GM19239 (cell line): ENCODE measurements around the gene OR1A1.
"Not testable (repeated sequence)": the region's sequence is repeated elsewhere in the genome, so short reads cannot be mapped to it uniquely, and the experiment has no call there.

Source experiments
- DNase-seq: peaks from one replicate; pipeline ENCODE4 v3.0.0; 2011; ENCODE audit warnings: low spot score; ENCODE audit not compliant: insufficient read length
- FAIRE-seq: peaks from 2 replicates; lab custom pipeline; 2011; peaks lifted over from hg19 to GRCh38; lab: Jason Lieb, UNC

The OR1A1 gene, protein sequence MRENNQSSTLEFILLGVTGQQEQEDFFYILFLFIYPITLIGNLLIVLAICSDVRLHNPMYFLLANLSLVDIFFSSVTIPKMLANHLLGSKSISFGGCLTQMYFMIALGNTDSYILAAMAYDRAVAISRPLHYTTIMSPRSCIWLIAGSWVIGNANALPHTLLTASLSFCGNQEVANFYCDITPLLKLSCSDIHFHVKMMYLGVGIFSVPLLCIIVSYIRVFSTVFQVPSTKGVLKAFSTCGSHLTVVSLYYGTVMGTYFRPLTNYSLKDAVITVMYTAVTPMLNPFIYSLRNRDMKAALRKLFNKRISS

DNA sequence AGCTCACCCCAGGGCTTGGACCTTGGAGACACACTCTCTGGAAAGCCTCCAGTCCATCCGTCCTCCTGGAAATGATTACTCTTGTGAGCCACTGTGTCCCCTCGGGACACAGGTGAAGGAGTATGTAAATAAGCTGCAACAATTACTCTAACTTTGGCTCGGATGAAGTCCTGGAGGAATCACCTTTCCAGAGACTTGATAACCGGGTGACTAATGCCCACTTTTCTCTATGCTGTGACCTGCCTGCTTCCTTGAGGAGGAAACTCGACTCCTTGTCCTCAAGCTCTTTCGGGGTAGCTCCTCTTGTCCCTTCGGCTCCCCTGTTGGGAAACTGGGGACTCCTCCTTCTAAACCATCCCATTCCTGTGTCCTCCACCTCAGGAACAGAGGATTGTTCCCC lies at the start of gene OR1A1:
TSS of gene OR1A1 (plus strand) at position 301 of the 400 bp plus-strand sequence. CDS start 7,954 bp downstream, outside the sequence.
- DNase-seq (no peak), FAIRE-seq (no peak)

DNA sequence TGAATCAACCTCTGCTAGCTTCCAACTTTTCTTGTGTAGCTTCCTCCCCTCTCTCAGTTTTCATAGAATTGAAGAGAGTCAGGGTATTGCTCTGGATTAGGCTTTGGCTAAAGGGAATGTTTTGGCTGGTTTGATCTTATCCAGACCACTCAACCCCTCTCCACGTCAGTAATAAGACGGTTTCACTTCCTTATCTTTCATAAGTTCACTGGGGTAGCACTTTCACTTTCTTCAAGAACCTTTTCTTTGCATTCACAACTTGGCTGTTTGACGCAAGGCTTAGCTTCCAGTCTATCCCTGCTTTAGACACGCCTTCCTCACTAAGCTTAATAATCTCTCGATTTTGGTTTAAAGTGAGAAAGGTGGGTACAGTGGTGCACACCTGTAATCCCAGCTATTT lies 39.9 kb upstream of the OR1A1 start:
- DNase-seq: peak; percentile 5
- no peak for FAIRE-seq

DNA sequence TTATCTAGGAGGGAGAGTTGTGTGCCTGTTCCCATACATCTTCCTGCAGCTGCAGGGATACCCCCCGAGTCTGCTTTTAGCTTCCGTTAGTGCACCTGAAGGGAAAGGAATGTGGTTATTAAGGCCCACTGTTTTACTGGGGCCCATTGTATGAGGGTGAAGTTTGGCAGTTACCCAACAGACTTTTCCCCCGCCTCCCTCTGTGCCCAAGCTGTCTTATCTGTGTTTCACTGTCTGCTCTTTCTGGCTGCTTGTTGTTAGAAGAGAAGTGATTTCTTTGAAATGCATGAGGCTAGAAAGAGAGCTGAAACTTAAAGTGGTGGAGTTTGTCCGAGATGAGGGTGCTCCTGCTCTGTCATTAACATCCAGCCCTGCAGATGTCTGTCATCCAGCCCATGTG lies 17.5 kb upstream of the OR1A1 start:
- FAIRE-seq (no peak), DNase-seq (no peak)

DNA sequence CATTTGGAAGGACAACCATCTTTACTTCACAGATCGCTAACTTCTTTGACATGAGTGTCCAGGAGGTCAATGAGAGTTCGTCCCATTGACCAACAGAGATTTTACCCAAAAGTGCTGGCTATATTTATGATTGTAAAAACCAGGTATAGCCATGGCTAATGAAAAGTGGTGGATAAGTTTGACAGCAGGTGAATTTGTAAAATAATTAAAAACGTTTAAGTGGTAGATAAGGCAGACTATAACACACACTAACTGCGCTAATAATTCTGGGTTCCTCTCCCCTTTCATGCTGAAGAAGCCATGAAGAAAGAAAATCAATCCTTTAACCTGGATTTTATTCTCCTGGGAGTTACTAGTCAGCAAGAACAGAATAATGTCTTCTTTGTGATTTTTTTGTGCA lies 10.2 kb upstream of the OR1A1 start, which contains the start of gene OR1A2:
TSS of gene OR1A2 (plus strand) at position 301 of the 400 bp plus-strand sequence. CDS start at position 301, 0 bp downstream.
- DNase-seq: no peak
- no peak for FAIRE-seq

DNA sequence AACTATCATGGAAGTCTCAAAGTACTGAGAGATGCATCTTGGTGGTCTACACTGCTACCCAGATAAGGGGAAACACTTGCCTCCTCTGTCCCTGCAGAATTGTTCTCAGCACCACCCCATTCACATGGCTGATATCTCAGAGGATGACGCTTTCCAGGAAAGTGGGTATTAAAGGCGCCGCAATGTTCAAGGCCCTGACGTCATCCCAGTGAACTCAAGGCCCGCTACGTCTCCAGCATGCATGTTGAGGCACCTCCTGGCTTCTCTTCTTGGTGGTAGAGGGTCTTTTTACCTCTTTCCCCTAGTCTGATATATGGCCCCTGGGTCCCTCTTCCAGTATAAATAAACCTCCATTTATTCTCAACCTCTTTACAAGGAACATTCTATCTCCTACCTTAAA lies 1.0 kb downstream of the OR1A1 start:
- DNase-seq (no peak), FAIRE-seq (no peak)

DNA sequence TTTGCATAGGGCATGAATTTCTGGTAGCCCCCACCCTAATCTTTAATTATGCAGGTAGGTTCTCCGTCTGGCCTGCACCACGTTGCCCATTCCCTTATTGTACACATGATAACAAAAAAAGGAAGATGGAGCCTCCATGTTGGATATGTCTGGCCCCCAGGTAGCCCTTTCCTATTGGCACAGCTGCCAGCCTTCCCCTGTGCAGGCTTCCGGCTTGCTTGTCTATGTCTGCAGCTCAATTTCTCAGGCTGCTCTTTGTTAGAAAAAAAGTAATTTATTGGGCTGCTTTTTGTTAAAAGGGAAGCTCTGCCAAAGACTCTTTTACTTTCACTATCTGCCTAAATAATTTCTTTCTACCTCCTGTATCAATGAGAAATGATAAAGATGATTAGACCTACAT lies 5.5 kb downstream of the OR1A1 start:
- no peak for FAIRE-seq
- DNase-seq: no peak

DNA sequence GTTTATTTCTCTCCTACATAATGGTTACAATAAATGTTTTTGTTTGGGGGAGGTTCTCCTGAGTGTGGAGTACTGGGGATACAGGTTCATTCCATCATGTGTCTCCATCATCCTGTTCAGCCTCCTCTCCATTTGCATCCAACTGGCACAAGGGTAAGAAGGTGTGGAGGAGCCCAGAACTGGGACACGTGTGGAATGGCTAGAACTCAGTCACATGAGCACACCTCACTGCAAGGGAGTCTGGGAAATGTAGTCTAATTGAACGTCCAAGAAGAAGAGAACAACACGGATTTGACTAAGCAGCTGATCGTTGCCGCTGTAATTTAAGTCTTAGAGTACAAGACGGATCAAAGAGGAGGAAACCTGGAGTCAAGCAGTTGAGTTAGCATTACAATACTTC lies 6.1 kb downstream of the OR1A1 start:
- no peak for FAIRE-seq
- DNase-seq: no peak

DNA sequence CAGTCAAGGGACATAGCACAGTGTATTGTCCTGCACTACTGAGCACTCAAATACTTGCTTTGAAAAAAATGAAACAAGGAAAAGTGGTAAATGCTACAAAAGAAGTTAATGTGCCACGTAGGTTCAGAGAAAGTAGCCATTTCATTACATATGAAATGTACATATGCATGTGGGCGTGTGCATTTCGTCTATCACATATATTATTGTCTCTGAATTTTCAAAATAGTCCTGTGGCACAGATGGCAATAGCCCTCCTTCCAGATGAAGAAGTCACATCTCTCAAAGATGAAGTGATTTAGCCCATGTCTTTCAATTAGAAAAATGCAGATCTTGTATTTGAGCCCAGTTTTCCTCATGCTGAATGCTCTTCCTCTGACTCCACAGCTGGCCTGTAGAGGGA lies 12.5 kb downstream of the OR1A1 start:
- not testable (repeated sequence) for FAIRE-seq, DNase-seq

DNA sequence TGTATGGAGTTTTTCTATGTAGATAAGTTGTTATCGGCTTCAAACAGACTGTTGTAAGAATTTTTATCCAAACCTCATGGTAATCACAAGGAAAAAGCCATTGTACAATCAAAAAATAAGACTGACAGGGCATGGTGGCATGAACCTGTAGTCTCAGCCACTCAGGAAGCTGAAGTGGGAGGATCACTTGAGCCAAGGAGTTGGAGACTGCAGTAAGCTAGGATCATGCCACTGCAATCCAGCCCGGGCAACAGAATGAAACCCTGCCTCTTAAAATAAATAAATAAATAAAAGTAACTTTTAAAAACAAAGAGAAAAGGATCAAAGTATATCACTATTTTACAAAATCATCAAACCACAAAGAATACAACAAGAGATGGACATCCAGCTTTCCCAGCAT lies 14.4 kb downstream of the OR1A1 start:
- no peak for DNase-seq

DNA sequence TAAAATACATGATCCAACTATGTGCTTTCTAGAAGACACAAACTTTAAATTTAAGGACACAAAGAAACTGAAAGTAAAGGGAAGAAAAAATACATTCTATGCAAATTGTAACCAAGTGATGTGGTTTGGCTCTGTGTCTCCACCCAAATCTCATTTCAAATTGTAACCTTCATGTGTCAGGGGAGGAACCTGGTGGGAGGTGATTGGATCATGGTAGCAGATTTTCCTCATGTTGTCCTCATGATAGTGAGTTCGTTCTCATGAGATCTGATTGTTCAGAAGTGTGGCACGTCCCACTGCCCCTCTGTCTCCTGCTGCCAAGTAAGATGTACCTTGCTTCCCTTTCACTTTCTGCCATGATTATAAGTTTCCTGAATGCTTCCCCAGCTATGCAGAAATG lies 15.0 kb downstream of the OR1A1 start:
- FAIRE-seq (no peak), DNase-seq (no peak)

More for the DNA sequence above, 14.4 kb downstream of the OR1A1 start:
- FAIRE-seq: no peak

DNA sequence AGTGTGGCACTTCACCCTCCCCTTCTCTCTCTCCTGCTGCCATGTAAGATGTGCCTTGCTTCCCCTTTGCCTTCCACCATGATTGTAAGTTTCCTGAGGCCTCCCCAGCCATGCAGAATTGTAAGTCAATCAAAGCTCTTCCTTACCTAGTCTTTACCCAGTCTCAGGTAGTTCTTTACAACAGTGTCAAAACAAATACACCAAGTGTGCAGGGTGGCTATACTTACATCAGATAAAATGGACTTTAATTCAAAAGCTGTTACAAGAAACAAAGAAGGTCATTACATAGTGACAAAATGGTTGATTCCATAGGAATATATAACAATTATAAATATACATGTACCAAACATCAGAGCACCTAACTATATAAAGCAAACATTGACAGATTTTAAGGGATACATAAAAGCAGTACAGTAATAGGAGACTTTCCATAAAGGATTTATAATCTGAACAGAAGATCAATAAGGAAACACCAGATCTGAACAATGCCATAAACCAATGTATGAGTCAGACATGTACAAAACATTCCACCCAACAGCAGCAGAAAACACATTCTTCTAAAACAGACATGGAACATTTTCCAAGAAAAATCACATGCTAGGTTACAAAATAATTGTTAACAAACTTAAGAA lies 17.4 kb downstream of the OR1A1 start:
- FAIRE-seq: peak; percentile 88
- DNase-seq: not testable (repeated sequence)

DNA sequence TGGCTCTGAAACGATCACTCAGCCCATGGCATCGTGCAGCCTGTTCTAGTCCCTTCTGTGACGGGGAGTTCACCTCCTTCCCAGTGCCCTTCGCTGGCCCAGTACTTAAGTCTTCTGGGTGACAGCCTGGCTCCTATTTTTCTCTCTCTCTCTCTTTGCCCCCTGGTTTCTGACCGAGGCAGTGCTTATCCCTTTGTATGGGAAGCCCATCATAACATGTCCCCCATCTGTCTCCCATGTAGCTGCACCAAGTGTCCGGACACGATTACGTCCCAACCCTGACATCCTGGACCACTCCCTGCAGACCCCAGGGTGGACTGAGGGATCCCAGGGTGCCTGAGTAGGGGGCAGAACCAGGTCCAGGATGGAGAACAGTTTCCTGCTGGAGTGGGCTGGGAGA lies 24.8 kb downstream of the OR1A1 start:
- DNase-seq: not testable (repeated sequence)

DNA sequence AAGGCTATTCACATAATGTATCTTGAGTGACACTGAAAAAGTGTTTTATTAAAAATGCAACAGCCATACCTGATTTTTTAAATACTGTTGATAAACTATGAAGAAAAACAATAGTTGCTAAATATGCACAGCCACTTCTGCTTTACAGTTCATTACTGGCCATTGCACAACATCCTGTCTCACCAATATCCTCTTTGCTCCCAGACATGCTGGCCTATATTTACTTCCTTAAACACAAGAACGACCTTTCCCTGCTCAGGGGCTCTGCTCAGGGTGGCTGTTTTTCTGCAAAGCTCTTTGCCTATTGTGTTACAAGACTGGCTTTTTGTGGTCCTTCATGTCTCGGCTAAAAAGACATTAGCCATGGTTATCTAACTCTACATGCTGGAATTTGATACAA lies 31.2 kb downstream of the OR1A1 start:
- not testable (repeated sequence) for DNase-seq, FAIRE-seq

More for the DNA sequence above, 24.8 kb downstream of the OR1A1 start:
- FAIRE-seq: not testable (repeated sequence)

DNA sequence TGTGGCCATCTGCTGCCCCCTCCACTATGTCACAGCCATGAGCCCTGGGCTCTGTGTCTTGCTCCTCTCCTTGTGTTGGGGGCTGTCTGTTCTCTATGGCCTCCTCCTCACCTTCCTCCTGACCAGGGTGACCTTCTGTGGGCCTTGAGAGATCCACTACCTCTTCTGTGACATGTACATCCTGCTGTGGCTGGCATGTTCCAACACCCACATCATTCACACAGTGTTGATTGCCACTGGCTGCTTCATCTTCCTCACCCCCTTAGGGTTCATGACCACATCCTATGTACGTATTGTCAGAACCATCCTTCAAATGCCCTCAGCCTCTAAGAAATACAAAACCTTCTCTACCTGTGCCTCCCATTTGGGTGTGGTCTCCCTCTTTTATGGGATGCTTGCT lies 33.6 kb downstream of the OR1A1 start:
- FAIRE-seq, DNase-seq: not testable (repeated sequence)

DNA sequence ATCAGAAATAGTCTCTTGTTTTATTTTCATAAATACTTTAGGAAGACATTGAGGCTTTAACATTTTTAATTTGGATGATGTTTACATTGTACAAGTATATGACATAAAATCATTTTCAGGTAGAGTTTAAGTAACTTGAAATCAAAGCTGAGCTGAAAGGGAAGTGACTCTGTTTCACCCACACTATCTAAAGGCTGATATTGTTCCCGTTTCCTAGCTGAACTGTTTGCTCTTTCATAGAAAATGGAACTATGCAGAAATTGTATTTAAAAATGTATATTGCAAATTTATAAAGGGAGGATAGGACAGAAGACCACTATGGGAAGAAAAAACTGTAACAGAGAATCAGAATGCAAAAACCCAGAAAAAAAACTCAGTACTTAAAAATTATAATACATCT lies 37.4 kb downstream of the OR1A1 start:
- FAIRE-seq: not testable (repeated sequence)

DNA sequence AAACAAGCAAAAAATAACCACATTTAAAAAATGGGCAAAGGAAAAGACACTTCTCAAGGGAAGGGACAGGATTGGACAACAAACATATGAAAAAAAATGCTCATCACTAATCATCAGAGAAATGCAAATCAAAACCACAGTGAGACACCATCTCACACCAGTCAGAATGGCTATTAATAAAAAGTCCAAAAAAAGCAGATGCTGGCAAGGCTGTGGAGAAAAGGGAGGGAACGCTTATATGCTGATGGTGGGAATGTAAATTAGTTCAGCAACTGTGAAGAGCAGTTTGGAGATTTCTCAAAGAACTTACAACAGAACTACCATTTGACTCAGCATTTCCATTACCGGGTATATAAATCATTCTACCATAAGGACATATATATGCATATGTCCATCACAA lies 41.5 kb downstream of the OR1A1 start:
- FAIRE-seq, DNase-seq: not testable (repeated sequence)

More for the DNA sequence above, 37.4 kb downstream of the OR1A1 start:
- not testable (repeated sequence) for DNase-seq

DNA sequence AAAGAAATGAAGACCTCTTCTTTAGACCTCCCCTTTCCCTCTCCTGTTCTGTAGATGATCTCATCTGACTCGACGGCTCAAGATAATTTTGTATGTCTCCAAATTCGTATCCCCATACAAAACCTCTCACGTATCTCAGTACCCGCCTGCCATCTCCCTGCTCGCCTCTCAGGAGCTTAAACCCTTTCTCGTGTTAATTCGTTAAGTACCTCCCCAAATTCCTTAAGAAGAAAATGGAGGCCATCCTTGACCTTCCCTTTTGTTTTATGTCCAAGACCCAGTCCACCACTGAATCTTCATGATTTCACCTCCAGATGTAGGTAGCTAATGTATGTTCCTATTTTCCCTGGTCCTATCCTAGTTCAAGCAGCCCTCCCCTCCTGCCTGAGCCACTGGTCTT lies 49.1 kb downstream of the OR1A1 start:
- FAIRE-seq (no peak), DNase-seq (no peak)

DNA sequence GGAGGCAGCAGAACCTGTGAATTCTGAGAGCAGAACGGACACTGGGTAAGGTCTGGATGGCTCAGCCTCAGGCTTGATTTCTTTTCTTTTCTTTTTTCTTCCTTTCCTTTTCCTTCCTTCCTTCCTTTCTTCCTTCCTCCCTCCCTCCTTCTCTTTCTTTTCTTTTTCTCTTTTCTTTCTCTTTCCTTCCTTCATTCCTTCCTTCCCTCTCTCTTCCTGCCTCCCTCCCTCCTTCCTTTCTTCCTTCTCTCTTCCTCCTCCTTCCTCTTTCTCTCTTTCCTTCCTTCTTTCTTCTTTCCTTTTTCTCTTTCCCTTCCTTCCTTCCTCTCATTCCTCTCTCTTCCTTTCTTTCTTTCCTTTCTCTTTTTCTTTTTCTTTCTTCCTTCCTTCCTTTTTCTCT lies 52.7 kb downstream of the OR1A1 start:
- FAIRE-seq (no peak), DNase-seq (no peak)

DNA sequence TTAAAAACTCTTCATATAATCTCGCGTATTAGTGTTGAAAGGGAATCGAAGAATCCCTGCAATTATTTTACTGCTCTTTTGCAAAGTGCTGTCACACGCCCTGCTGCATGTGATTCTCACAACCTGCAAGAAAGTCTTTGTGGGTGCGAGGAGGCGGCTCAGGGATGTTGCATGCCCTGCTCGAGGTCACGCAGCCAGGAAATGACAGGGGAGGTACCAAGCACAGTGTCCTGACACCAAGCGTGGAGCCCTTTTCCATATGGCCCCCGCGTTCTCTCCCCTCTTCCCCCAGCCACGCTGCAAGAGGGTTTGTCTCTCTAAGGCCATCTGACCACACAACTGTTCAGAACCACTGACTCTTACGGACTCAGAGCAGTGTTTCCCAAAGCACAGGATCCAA lies 53.1 kb downstream of the OR1A1 start:
- no peak for DNase-seq

More for the DNA sequence above, 53.1 kb downstream of the OR1A1 start:
- no peak for FAIRE-seq
